Parietal lobe (tissue), 2 donors: Measurements from ENCODE around the gene PRPF8. TPM values are rescaled to one million over a fixed set of nuclear protein-coding genes. Genes with fewer than 3 reads are reported as not detected.

Experiments used
- small RNA-seq: library from RNA; depleted of rRNA; stranded (forward); fragments of <200 nt; gene quantifications from one replicate; pipeline ENCODE3, GENCODE V24; 2014; ENCODE audit warnings: low replicate concordance
- total RNA-seq: library from RNA; depleted of rRNA; stranded (reverse); fragments of >200 nt; gene quantifications from one replicate; pipeline ENCODE4 v1.2.3, GENCODE V29; 2014

The PRPF8 gene
- total RNA-seq: 183 TPM

GRCh38 chr17:1684378-1685189 lies at the start of gene PRPF8:
PRPF8 (minus strand) TSS chr17:1684867; CDS start chr17:1684571, 296 bp downstream.

DNA sequence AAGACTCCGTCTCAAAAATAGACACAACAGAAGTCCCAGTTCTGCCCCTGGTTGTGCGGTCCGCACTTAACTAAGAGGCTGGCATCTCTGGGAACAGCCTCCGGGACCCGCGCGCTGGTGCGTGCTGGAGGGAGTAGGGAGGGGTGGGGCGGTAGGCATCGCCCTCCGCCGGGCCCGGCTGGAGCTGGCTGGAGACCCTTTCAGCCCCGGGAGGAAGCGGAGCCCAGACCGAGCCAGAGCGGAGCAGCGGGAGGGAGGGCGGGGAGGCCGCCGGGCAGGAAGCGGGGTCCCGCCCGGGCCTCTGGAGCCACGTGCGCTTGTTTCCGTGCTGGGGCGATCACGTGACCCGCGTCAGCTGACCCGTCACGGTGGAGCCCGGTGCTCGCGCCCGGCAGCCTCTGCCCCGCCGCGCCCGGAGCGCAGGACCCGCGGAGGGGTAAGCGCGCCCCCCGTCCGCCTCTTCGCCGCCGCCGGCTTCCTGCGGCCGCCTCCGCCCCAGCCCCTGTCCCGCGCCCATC lies 39.7 kb upstream of the PRPF8 start, which contains the start of gene WDR81:
Gene WDR81, plus strand, starts transcription at position 354 of the 518 bp plus-strand sequence. CDS start 256 bp downstream, outside the sequence.

GRCh38 chr17:1709971-1710806 lies 25.5 kb upstream of the PRPF8 start, which contains the start of gene TLCD2:
TLCD2 (minus strand) TSS chr17:1710377; CDS start chr17:1710242, 135 bp downstream.

GRCh38 chr17:1649844-1650501 lies 34.7 kb downstream of the PRPF8 start, which contains the start of gene RILP:
RILP (minus strand) TSS chr17:1649866; CDS start chr17:1649804, 62 bp downstream.

DNA sequence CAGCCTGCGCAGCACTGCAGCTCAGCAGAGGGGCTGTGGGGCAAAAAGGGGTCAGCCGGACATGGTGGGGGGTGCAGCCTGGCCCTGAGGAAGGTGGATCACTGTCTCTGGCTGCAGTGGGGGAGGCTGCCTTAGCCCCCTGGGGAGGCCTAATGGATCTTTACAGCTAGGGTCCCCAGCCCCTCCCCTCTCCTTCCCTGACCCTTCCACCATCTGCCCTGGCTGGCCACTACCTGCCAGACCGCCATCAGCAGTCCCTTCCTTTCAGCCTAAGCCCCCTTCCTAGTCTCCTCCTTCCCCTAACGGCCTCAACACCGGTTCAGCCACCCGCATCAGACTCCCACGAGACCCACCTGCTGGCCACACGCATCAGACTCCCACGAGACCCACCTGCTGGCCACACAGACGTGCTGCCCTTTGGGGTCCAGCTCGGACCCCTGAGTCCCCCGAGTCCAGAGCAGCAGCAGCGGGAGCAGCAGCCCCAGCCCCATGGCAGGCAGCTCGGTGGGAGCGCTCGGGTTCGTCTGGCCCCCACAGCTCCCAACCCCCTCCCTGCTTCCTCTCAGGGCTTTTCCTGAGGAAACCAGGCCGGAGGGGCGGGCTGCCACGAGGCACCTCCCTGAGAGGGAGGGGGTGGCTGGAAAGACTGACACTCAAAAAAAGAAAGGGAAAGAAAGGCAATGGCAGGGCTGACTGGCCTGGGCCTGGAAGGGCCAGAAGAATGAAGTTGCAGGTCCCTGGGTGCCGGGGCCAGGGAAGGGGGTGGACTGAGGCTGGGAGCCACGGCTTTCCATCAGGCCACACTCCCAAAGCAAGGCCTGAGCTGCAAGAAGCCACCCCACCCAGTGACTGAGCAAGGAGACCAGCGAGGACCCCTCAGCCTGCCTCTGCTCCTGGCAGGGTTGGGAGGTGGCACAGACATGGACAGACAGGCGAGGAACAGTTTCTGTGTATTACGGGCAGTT lies 39.2 kb downstream of the PRPF8 start, which contains the start of gene SCARF1:
Gene SCARF1, minus strand, starts transcription at position 526 of the 965 bp plus-strand sequence. Its CDS starts 35 bp downstream, at position 491.

DNA sequence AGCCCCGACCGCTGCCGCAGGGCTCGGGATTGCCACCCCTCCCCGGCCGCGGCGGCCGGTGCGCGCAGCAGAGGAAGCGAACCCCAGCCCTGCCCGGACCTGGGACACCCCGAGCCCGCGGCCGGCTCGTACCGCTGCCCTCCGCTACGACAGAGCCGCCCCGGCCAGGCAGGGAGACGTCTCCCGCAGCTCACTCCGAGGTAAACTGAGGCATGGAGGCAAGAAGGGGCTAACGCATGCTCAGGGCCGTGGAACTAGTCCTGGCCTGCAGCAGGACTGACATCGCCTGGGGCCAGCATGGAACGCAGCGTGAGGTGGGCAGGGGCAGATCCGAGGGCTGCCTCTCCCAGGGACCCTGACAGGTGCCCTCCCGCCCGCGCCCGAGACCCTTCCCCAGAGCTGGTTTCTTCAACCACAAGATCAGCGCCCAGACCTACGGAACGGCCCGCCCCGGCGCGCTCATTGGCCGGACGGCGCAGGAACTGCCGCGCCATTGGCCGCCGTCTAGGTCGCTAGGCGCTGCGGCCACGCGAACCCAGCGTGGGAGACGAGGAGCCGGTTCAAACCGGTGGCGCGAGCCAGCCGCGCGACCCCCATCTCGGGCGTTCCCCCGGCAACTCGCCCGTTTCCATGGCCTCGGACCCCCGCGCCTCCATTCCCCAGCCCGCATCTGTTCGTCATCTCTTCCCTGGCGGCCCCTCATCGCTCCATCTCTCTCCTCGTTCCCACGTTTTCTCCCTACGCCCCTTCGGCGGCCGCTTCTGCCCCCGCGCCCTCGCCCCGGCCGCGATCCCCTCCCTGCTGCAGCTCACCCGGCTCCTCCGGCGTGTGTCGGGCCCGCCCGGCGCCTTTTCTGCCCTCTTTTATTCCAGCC lies 56.4 kb downstream of the PRPF8 start, which contains the start of gene SLC43A2:
Gene SLC43A2, minus strand, starts transcription at position 853 of the 874 bp plus-strand sequence. CDS start 960 bp downstream, outside the sequence.

Small RNAs within 50 kb of the gene (small RNA-seq; reads per million reads assigned to genes)
- not detected for gene RN7SL105P

Other genes starting within 250 kb of the PRPF8 start
- gene CRK, start 228.6 kb downstream of the PRPF8 start, total RNA-seq: 97.0 TPM
- 17.8 TPM for gene MYO1C, start 192.2 kb downstream of the PRPF8 start, total RNA-seq
- gene INPP5K, start 168.3 kb downstream of the PRPF8 start, total RNA-seq: 49.5 TPM
- gene PITPNA, start 122.1 kb downstream of the PRPF8 start, total RNA-seq: 26.0 TPM
- gene SLC43A2, start 56.0 kb downstream of the PRPF8 start, total RNA-seq: 25.7 TPM
- 3.1 TPM for gene SCARF1, start 39.1 kb downstream of the PRPF8 start, total RNA-seq
- 1.6 TPM for gene RILP, start 35.0 kb downstream of the PRPF8 start, total RNA-seq
- gene TLCD2, start 25.5 kb upstream of the PRPF8 start, total RNA-seq: 0.31 TPM
- 18.5 TPM for gene WDR81, start 39.8 kb upstream of the PRPF8 start, total RNA-seq
- gene SERPINF2, start 58.0 kb upstream of the PRPF8 start, total RNA-seq: 0.31 TPM
- 2.8 TPM for gene SERPINF1, start 77.2 kb upstream of the PRPF8 start, total RNA-seq
- 19.4 TPM for gene SMYD4, start 145.0 kb upstream of the PRPF8 start, total RNA-seq
- 16.0 TPM for gene RPA1, start 145.1 kb upstream of the PRPF8 start, total RNA-seq